ENCODE measurements around the gene CLEC16A.

Gene CLEC16A

DNA sequence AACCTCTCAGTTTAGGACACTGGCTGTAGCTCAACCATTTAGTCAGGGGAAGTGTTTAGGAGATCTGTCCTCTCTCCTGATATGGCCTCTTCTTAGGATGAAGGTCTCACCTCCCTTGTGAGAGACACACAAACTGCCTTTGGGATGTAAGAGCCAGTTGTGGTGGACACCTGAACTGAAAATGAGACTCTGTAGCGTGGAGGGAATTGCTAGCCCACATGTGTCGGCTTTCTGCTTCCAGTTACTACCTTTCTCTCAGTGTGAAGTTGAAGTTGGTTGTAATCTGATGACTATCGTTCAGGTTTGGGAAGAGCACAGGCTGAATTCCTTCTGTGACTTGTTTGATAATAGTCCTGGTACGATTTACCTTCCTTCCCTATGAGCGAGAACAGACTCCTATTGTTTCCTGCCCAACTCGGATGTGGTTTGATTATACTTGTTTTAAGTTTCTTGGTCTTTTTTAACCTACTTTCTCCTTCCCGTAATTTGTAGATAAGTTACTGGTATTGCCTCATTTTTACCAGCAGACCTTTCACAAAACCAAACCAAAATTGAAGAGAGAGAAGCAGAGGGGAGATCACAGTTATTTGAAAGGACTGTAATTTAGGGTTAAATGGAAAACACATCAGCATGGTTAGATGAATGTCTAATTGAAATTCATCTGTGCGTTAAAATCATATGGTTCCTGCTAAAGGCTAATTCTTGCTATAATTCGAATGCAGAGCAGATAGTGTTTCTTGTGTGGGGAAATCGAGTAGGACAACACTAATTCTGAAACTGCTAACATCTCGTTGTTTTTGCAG lies 43.2 kb downstream of the CLEC16A start:
- DNase-seq (ENCODE audit: low read depth in 1 of 2, low spot score in 1 of 2): no peak

DNA sequence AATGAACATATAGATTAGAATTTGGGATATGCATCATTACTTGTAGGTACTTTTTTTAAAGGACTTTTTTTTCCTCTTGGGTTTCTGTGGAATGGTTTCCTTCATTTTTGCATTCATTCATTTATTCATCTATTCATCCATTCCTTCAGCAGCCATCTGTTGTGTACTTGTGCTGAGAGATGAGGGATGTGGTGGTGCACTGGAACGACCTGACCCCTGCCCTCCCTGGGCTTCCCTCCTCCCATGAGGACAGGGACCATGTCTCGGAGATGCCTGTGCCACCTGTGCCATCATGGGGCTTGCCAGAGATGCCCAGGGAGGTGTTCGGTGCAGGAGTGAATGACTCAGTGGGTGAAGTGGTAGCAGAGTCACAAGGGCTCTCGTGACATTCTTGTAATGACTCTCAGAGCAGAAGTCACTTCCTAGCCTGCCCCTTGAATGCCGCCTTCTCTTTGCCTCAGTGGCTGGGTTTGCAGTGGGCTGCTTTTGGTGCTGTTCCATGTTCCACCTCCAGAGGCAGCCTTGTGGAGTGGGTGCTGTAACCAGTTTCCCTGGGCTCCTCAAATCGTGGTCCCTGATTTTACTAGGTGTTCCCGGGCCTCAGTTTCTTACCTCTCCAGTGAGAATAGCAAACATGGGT lies 43.9 kb downstream of the CLEC16A start:
- DNase-seq (ENCODE audit: low read depth in 1 of 2, low spot score in 1 of 2): peak; percentile 34 to 65

DNA sequence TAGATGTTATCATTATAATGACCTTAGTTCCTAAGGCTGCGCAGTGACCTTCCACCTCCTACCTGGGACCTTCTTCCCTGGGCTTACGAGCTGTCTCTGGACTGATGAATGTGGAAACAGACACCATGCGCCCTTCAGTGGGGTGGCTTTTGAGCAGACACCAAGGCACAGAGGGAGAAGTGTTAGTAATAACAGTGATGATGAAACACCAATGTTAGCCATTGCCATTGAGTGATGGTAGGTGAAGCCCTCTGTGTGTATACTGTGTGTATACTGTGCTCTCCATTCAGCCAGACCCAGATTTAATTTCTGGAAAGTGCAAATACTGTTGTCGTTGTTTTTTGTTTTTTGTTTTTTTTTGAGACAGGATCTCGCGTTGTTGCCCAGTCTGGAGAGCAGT lies 44.5 kb downstream of the CLEC16A start:
- no peak for DNase-seq (ENCODE audit: low read depth in 1 of 2, low spot score in 1 of 2)

DNA sequence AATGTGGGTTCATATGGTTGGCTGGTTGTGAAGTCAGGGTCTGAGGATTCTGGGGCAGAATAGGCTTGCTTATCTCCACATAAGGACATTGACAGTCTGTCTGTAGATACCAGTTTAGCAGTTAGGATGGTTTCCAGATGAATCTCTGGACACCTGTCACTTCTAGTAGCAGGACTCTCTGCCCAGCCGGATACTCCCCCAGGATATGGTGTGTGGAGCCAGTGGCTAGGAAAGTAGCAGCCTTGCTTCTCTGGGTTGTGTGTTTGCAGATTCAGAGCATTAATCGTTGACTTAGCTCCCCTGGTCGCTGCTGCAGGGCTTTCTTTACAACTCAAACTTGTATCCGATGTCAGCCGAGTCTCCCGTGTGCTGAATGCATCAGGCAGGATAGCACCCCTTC lies 45.2 kb downstream of the CLEC16A start:
- DNase-seq (ENCODE audit: low read depth in 1 of 2, low spot score in 1 of 2): no peak

DNA sequence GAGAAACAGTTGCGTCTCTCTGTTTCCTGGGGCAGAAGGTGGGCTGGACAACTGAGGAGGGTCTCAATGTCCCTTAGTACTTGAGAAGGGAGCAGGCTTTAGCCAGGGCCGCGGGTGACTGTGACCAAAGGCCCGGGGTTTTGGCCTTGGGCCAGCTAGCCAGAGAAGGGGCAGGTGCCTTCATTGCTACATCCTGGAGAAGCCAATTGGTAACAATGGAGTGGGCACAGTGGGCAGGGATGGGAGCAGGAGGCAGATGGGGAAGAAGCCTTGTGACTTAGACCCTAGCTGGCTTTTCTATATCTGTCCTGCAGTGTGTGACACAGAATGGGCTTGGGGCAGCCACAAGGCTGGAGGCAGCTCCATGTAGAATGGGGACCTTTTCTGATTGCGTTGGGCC lies 46.0 kb downstream of the CLEC16A start:
- DNase-seq (ENCODE audit: low read depth in 1 of 2, low spot score in 1 of 2): no peak

DNA sequence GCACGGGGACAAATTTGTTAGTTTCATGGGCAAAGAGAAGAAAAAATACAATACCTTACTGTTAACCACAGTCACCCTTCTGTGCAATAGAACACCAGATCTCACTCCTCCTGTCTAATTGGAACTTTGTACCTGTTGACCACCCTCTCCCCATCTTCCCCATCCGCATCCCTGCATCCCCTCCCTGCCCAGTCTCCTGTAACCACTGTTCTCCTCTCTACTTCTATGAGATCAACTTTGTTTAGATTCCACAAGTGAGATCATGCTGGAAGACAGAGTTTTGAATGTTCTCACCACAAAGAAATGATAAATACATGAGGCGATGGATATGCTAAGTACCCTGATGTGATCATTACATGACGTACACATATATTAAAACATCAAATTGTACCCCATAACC lies 47.7 kb downstream of the CLEC16A start:
- no peak for DNase-seq (ENCODE audit: low read depth in 1 of 2, low spot score in 1 of 2)

DNA sequence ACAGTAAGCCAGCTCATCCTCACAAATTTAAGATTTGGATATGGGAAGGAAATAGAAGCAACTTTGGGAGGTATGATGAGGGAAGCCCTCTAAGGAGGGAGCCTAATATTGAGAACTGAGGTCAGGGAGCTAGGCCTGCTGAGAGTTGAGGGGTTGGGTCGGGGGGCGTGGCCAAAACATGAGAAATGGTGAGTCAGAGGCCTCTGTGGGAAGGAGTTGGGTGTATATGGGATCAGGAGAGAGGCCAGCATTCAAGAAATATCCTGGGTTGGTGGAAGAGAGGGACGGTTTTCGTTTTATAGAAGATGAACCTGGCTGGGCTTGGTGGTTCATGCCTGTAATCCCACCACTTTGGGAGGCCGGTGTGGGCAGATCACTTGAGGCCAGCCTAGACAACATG lies 48.4 kb downstream of the CLEC16A start:
- no peak for DNase-seq (ENCODE audit: low read depth in 1 of 2, low spot score in 1 of 2)

DNA sequence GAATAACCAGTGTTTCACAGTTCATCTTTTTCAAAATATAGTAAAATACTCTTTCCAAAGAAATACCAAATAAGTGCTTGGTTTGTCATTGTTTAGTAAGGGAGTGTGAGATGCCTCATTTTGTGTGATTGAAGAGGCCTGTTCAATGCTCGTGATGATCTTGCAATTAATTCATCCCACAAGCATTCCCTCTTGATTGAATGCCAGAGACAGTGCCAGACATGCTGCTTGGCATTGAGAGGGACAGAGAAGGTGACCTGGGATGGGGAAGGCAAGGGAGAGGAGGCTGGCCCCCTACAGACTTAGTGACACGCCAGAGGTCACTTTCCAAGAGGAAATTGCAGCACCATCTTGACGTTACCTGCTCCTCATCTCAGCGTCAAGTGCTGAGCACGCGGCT lies 49.3 kb downstream of the CLEC16A start:
- DNase-seq (ENCODE audit: low read depth in 1 of 2, low spot score in 1 of 2): no peak

DNA sequence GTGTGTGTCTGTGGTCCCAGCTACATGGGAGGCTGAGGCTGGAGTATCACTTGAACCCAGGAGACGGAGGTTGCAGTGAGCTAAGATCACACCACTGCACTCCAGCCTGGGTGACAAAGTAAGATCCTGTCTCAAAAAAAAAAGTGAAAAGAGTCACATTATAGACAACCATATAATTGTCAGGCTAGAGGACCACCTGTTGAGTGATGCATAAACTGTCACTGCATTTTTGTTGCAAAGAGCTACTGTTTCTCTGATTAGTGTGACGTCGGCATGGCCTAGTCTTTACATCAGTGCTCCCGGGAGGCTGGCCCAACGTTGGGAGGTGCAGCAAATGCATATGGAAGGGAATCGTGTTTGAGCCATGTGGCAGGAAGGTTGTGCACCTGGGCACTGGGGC lies 50.2 kb downstream of the CLEC16A start:
- no peak for DNase-seq (ENCODE audit: low read depth in 1 of 2, low spot score in 1 of 2)

DNA sequence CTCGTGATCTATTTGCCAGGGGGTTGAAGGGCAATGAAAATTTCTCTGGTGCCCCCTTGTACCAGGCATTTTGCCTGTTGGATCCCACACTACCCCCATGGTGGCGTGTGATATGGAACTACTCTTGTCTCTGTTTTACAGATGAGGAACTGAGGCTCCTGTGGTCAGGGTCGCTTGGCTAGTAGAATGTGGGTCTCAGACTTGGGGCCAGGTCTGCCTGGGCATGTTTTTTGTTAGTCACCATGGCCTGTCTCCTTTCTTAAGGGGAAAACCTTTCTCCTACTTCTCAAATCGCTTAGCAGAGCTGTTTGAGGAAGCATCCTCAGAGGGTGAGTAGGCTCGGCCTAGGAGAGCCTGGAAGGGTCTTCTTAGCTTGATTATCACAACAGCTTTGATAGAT lies 51.2 kb downstream of the CLEC16A start:
- DNase-seq (ENCODE audit: low read depth in 1 of 2, low spot score in 1 of 2): no peak

DNA sequence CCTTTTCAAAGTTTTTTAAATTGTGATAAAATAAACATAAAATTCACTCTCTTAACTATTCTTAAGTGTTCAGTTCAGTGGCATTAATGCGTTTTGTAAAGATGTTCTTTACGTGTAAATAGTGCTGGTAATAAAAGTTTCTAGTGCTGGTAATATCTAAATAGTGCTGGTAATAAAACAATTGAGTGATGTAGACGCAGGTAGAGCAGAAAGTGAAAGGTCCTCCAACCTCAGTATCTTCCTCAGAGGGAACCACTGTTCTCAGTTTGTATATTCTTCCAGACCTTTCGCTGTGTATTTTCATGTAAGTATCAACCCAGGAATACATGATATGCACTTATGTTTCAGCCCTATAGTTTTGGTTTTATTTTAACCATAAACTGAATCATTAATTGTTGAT lies 53.1 kb downstream of the CLEC16A start:
- no peak for DNase-seq (ENCODE audit: low read depth in 1 of 2, low spot score in 1 of 2)

DNA sequence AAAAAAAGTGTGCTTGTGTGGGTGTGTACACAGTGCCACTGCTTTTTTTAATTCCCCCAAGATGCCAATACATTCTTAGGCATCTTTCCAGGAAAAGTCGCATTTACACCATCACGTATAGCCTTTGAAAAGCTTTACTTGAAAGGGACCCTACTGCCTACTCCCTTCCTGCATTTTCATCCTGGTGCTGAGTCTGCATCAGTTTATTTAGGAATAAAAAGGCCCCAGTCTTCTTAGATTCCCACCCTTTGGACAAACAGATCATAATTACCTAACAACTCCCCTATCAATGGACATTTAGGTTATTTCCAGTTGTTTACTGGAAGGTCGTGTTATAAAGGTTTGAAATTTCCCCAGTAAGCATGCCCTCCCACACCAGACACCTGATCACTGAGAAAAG lies 54.9 kb downstream of the CLEC16A start:
- DNase-seq (ENCODE audit: low read depth in 1 of 2, low spot score in 1 of 2): no peak

DNA sequence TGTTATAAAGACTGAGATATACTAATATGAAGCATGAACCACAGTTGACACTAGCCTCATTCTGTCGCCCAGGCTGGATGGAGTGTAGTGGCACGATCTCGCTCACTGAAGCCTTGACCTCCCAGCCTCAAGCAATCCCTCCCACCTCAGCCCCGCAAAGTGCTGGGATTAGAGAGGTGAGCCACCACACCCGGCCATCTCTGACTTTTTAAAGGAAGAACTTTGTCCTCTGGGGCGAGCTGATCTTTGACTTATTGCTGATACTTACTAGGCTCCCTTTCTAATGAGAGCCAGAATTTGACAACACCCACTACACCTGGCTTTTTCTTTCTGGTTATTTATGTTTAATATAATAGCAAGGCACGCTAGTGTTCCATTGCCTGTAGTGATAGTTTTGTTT lies 57.2 kb downstream of the CLEC16A start:
- DNase-seq (ENCODE audit: low read depth in 1 of 2, low spot score in 1 of 2): no peak

DNA sequence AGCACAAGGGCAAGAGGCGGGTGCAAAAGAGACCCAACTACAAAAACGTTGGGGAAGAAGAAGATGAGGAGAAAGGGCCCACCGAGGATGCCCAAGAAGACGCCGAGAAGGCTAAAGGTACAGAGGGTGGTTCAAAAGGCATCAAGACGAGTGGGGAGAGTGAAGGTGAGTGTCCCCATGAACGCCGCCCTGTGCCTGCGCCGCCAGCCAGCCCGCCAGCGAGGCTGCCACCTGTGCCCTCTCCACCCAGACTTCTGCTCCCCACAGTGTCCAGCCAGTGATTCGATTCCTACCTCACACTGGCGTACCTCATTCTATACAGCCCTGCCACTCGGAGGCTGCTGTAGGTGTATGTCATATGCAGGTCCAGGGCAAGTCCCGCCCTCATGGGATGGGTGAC lies 58.8 kb downstream of the CLEC16A start:
- DNase-seq (ENCODE audit: low read depth in 1 of 2, low spot score in 1 of 2): no peak

DNA sequence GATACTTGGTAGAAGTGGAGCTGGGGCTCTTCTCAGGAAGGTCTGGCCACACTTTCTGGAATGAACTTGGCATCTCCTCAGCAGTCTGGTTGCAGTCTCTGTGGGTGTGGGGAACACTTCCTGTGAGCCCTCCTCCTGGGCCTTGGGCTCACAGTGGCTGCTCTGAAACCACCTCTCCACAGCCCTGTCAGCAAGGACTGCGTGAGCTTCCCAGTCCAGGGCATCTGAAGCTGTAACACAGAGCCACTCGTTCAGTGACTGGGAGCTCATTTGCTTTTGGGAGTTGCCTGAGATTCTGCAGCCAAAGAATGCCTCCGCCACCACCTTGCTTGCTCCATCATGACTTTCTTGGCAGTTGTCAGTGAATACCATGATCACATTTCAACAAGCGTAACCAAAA lies 60.0 kb downstream of the CLEC16A start:
- DNase-seq (ENCODE audit: low read depth in 1 of 2, low spot score in 1 of 2): no peak

DNA sequence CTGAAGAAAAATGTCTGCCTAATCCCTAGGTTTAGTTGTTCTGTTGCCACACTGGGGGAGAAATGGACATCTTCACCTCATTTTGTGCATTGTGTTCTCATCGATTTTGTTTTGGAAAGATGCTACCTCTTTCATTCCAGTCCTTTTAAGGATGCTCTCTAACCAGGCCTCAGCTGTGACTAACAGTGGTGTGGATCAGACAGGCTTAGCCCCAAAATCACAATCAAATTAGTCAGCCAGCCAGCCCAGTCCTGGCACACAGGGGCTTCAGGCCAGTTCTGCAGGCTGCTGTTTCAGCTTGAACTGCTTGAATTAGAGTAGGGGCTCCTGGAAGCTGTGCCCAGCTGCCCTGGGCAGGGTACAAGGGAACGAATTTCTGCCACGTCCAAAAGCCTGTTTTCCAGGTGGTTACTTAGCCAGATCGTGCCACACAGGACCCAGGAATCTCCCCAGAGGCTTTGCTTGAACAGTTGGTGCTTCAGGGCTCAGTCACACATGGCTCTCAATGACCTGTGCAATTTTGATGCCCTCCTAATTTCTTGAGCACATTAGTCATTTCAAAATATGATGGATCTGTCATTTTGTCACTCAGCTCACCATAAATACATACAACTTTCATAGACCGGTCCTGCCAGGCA lies 60.7 kb downstream of the CLEC16A start:
- DNase-seq (ENCODE audit: low read depth in 1 of 2, low spot score in 1 of 2): no peak

DNA sequence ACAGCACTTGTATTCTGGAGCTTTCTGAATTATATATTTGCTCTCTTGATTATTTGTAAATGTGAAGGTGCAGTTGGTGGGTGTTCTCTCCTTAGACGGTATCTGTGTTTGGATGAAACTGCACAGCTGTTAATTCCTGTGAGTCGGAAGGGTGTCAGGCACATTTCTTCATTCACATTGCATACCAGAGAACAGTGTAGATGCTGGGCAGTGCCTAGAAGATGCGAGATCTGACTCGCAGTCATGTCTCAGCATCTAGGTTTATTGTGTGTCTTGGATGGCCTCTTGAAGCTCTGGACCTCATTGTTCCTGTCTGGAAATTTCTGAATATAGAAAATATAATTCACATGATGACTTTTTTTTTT lies 61.2 kb downstream of the CLEC16A start:
- DNase-seq (ENCODE audit: low read depth in 1 of 2, low spot score in 1 of 2): no peak

DNA sequence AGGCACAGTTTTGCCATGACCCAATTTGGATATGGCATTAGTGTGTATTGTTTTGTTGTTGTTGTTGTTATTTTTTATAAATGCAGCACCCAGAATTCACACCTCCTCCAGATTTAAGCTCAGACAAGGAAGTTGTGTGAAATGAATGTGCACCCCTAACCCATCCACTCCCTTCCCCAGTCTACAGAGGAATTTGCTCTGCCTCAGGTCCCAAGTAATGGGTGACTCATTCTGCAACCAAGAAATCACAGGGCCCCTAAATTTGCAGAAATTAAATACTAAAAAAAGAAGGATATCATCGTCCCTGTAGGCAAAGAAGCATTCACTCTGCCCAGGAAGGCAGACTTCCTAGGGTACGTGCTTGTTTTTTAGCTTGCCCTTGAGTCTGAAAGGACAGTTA lies 62.3 kb downstream of the CLEC16A start:
- no peak for DNase-seq (ENCODE audit: low read depth in 1 of 2, low spot score in 1 of 2)

DNA sequence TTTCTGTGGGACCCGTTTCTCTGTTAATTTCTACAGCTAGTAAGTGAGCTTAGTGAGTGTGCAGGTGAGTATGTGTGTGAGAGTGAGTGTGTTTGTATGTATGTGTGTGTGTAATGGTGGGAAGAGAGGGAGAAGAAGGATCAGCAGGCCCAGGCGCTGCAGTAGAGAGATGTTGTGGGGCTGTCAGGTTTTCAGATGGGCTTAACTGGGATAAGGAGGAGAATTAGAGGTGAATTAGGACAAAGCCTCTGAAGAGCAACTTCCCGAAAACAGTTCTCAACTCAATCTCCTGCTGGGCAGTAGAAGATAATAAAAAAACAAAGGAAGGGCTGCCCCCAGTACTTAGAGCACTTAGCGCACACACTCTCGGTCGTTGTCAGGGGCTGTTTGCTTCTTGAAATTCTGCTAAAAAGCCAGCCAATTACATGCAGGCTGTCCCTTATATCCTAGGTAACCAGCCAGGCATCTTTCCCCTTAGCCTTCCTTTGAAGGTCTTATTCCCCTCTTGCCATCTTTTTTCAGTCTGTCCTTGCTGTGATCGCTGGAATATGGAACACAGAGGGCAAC lies 63.4 kb downstream of the CLEC16A start:
- DNase-seq (ENCODE audit: low read depth in 1 of 2, low spot score in 1 of 2): no peak

DNA sequence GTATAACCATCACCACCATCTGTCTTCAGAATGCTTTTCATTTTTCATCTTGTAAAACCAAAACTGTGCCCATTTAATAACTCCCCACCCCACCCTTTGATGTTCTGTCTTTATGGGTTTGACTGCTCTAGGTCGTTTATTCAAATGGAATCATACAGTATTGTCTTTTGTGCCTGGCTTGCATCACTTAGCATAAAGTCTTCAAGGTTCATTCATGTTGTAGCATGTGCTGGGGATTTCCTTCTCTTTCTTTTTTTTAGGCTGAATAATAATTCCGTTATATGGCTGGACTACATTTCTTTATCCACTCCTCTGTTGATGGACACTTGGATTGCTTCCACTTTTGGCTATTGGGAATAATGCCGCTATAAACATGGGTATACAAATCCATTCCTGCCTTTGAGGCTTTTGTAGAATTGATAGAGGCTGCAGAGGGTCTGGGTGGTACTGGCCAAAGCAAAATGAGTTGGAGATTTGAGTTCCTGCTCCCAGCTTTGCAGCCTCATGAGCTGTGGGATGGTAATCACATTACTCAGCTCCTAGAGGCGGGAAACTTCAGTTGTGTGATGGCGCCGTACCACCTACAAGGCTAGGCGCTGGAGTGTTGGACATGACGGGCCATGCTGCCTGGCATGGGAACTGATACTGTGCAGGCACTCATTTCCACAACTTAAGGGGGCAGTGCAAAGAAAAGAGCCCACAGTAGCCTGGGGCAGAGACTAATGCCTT lies 64.8 kb downstream of the CLEC16A start:
- no peak for DNase-seq (ENCODE audit: low read depth in 1 of 2, low spot score in 1 of 2)

DNA sequence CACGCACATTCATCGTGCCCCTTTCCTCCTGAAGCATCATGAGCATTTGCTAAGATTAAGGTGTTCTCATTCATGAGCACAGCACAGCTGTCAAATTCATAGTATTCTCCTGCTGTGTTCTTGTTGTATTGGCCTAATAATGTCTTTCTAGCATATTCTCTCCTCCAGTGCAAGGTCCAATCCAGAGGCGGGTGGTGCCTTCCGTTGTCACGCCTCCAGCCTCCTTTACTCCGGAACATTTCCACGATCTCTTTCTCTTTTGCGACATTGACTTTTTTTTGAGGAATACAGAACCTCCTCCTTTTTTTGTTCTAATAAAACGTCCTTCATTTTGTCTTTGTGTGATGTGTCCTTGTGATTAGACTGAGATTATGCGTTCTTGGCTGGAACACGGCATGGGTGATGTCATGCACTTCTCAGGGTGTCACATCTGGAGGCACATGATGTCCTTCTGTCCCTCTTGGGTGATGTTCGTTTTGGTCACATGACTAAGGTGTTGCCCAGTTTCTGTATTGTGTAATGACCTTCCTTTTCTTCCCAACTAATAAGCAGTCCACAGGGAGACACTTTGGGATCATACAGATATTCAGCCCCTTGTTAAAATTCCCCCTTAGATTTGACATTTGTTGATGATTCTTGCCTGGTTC lies 66.3 kb downstream of the CLEC16A start:
- no peak for DNase-seq (ENCODE audit: low read depth in 1 of 2, low spot score in 1 of 2)

All from activated CD4-positive, alpha-beta T cell treated with anti-CD3 and anti-CD28 coated beads, Interleukin-2, amount 50 U/mL, for 24 hours (primary cell).